PFSK-1 (cell line): ENCODE data around the gene C3orf20.

ENCODE experiments used
- FOXP2 ChIP-seq: optimal IDR thresholded peaks from 2 replicates; pipeline ENCODE3; 2011; ENCODE audit warnings: borderline replicate concordance, control low read depth, inconsistent platforms; ENCODE audit not compliant: insufficient read depth; ENCODE audit errors: extremely low read length, extremely low read depth
- POLR2AphosphoS5 ChIP-seq: IDR thresholded peaks from 2 replicates; pipeline ENCODE4 v1.6.1; 2012; ENCODE audit warnings: low read depth, mild to moderate bottlenecking, control low read depth, low read length, moderate library complexity
- REST ChIP-seq, 2 experiments: IDR thresholded peaks; 2 replicates each; pipeline versions ENCODE4 v1.6.1 to v1.8.0; 2011 to 2012; ENCODE audit warnings: low read depth in 2 of 2, low read length in 2 of 2, control low read depth in 1 of 2, inconsistent platforms in 1 of 2, mild to moderate bottlenecking in 1 of 2, moderate library complexity in 1 of 2; ENCODE audit not compliant: insufficient read depth in 1 of 2
- SIN3A ChIP-seq: IDR thresholded peaks from 2 replicates; pipeline ENCODE4 v1.6.1; 2012; ENCODE audit warnings: mild to moderate bottlenecking, low read length, moderate library complexity, borderline replicate concordance; ENCODE audit not compliant: insufficient read depth
- TAF1 ChIP-seq: IDR thresholded peaks from 2 replicates; pipeline ENCODE4 v1.6.1; 2012; ENCODE audit warnings: low read length, control low read depth, borderline replicate concordance; ENCODE audit not compliant: insufficient read depth

The C3orf20 gene

GRCh38 chr3:14730703-14731382 lies 55.9 kb downstream of the C3orf20 start:
- TF ChIP-seq SIN3A (no peak), POLR2AphosphoS5 (no peak), FOXP2 (no peak), REST (IDR thresholded peaks at IDR 0.05; ENCODE audit: insufficient read depth in 1 of 2, low read depth in 2 of 2, low read length in 2 of 2) (no peak), TAF1 (no peak)

- TF ChIP-seq SIN3A (no peak), REST (IDR thresholded peaks at IDR 0.05; ENCODE audit: insufficient read depth in 1 of 2, low read depth in 2 of 2, low read length in 2 of 2) (no peak)
Observed at GRCh38 chr3:14740983-14741382, 66.0 kb downstream of the C3orf20 start.

- TF ChIP-seq TAF1 (no peak), FOXP2 (no peak), SIN3A (no peak), REST (IDR thresholded peaks at IDR 0.05; ENCODE audit: insufficient read depth in 1 of 2, low read depth in 2 of 2, low read length in 2 of 2) (no peak), POLR2AphosphoS5 (no peak)
Observed at GRCh38 chr3:14741510-14741909, 66.6 kb downstream of the C3orf20 start.

GRCh38 chr3:14744556-14744955 lies 69.6 kb downstream of the C3orf20 start:
- TF ChIP-seq FOXP2 (no peak), TAF1 (no peak), REST (IDR thresholded peaks at IDR 0.05; ENCODE audit: insufficient read depth in 1 of 2, low read depth in 2 of 2, low read length in 2 of 2) (no peak), POLR2AphosphoS5 (no peak), SIN3A (no peak)

GRCh38 chr3:14750650-14751049 lies 75.7 kb downstream of the C3orf20 start:
- TF ChIP-seq FOXP2 (no peak), REST (IDR thresholded peaks at IDR 0.05; ENCODE audit: insufficient read depth in 1 of 2, low read depth in 2 of 2, low read length in 2 of 2) (no peak), POLR2AphosphoS5 (no peak), TAF1 (no peak), SIN3A (no peak)
